Endodermal cell (in vitro differentiated cells): ENCODE results near the gene NUDT8. TPM values are rescaled to one million over a fixed set of nuclear protein-coding genes. Genes with fewer than 3 reads are reported as not detected.
"Not testable (repeated sequence)": the region's sequence is repeated elsewhere in the genome, so short reads cannot be mapped to it uniquely, and the experiment has no call there.

Source experiments
- DNase-seq: peaks from one replicate; pipeline ENCODE4 v3.0.0-alpha.2; 2017
- H3K27ac ChIP-seq: 2 replicates; pipeline ENCODE4 v1.5.1; 2013; ENCODE audit warnings: mild to moderate bottlenecking, low read depth, low read length, moderate library complexity
- H3K27me3 ChIP-seq: 2 replicates; pipeline ENCODE4 v1.6.1; 2013; ENCODE audit warnings: mild to moderate bottlenecking, low read length, moderate library complexity; ENCODE audit not compliant: insufficient read depth, control insufficient read depth, poor library complexity, severe bottlenecking
- H3K36me3 ChIP-seq: 2 replicates; pipeline ENCODE4 v1.7.0; 2013; ENCODE audit warnings: mild to moderate bottlenecking, low read length, moderate library complexity; ENCODE audit not compliant: control insufficient read depth, insufficient read depth
- H3K4me1 ChIP-seq: one replicate; pipeline ENCODE4 v1.7.0; 2013; ENCODE audit warnings: low read length; ENCODE audit not compliant: control insufficient read depth, insufficient read depth
- H3K4me3 ChIP-seq: 2 replicates; pipeline ENCODE4 v1.5.1; 2013; ENCODE audit warnings: mild to moderate bottlenecking, low read length, moderate library complexity
- H3K9ac ChIP-seq: 2 replicates; pipeline ENCODE4 v1.6.1; 2013; ENCODE audit warnings: mild to moderate bottlenecking, low read length, moderate library complexity; ENCODE audit not compliant: poor library complexity, severe bottlenecking; ENCODE audit errors: extremely low read depth
- H3K9me3 ChIP-seq: 2 replicates; pipeline ENCODE4 v1.6.1; 2013; ENCODE audit warnings: mild to moderate bottlenecking, low read length, moderate library complexity; ENCODE audit not compliant: control insufficient read depth
- H3K27ac Mint-ChIP-seq: 2 replicates; pipeline ENCODE4 v1.8.0; 2020; ENCODE audit warnings: mixed read lengths
- H3K27me3 Mint-ChIP-seq: 2 replicates; pipeline ENCODE4 v1.8.0; 2021; ENCODE audit warnings: mild to moderate bottlenecking, mixed read lengths; ENCODE audit not compliant: insufficient read depth
- H3K36me3 Mint-ChIP-seq: 2 replicates; pipeline ENCODE4 v1.8.0; 2020; ENCODE audit warnings: low read depth, mixed read lengths
- H3K4me1 Mint-ChIP-seq: 2 replicates; pipeline ENCODE4 v1.8.0; 2020; ENCODE audit warnings: mixed read lengths
- H3K4me3 Mint-ChIP-seq: 2 replicates; pipeline ENCODE4 v1.8.0; 2020; ENCODE audit warnings: mild to moderate bottlenecking, moderate library complexity, mixed read lengths
- H3K9me3 Mint-ChIP-seq: 2 replicates; pipeline ENCODE4 v1.8.0; 2020; ENCODE audit warnings: mild to moderate bottlenecking, mixed read lengths
- CTCF ChIP-seq: fragments of 200-600 bp; sonication (generic); conservative IDR thresholded peaks from 2 replicates; pipeline ENCODE4 v1.5.0; 2021; ENCODE audit warnings: antibody characterized with exemption, mild to moderate bottlenecking
- WGBS, 2 experiments: methylation state at CpG; one replicate each; pipeline versions ENCODE4 v1.1.5 to v1.1.7; 2013; ENCODE audit warnings: missing lambda C conversion rate in 2 of 2, mixed read lengths in 1 of 2; ENCODE audit not compliant: insufficient coverage in 1 of 2, insufficient read length in 1 of 2; 5-methylcytosine and 5-hydroxymethylcytosine counted together
- total RNA-seq, 2 donors: library from RNA; stranded (reverse); fragmentation: NEBNext Ultra II Directional in 1 of 2; extraction: Animal tissue kit (Norgen Biotek cat#: 25700) in 1 of 2; gene quantifications; 2 replicates in 1 of 2; 3 replicates in 1 of 2; pipeline ENCODE4 v1.2.1, GENCODE V29; 2021

The NUDT8 gene
- total RNA-seq, 2 donors from 2014 or later = 9.5 to 13.1 TPM

- peak overlapping the region; percentile 70 for H3K9ac ChIP-seq
- DNase-seq = peak; percentile 86
- H3K27me3 ChIP-seq, H3K27me3 Mint-ChIP-seq, H3K4me1 ChIP-seq, H3K36me3 Mint-ChIP-seq, H3K36me3 ChIP-seq, H3K9me3 ChIP-seq, H3K27ac ChIP-seq: not testable (repeated sequence)
- H3K27ac Mint-ChIP-seq = peak overlapping the region; percentile 92
- peaks cover 10% of the 10 kb centered on the region for H3K9me3 Mint-ChIP-seq
- 0 to 1% methylated on average over 4 to 13 of the region's 13 CpGs for WGBS, 2 experiments
- peak overlapping the region; percentile 95 for H3K4me3 ChIP-seq
- peak overlapping the region; percentile 83 for H3K4me3 Mint-ChIP-seq
- H3K4me1 Mint-ChIP-seq = peaks cover 40% of the 10 kb centered on the region
Measured at GRCh38 chr11:67620621-67621020, 9.1 kb downstream of the NUDT8 start.

- H3K27ac Mint-ChIP-seq = peak overlapping the region; percentile 92
- H3K4me3 Mint-ChIP-seq = peak overlapping the region; percentile 83
Measured at GRCh38 chr11:67619683-67620618, 9.8 kb downstream of the NUDT8 start.

GRCh38 chr11:67618901-67619659, 10.7 kb downstream of the NUDT8 start:
- H3K9ac ChIP-seq, H3K4me1 ChIP-seq, H3K27me3 ChIP-seq, H3K36me3 Mint-ChIP-seq, H3K9me3 ChIP-seq, H3K4me3 ChIP-seq, H3K36me3 ChIP-seq, H3K27me3 Mint-ChIP-seq, H3K27ac ChIP-seq: not testable (repeated sequence)
- DNase-seq = peak; percentile 81
- 92 to 96% methylated on average over 5 to 39 of the region's 40 CpGs for WGBS, 2 experiments
- Mint-ChIP-seq H3K9me3 (peaks cover 10% of the 10 kb centered on the region), H3K4me1 (peaks cover 43% of the 10 kb centered on the region), H3K27ac (peak overlapping the region; percentile 92), H3K4me3 (peak overlapping the region; percentile 83)

More at GRCh38 chr11:67619683-67620618, 9.8 kb downstream of the NUDT8 start:
- Mint-ChIP-seq H3K9me3 (peaks cover 10% of the 10 kb centered on the region), H3K4me1 (peaks cover 40% of the 10 kb centered on the region)
- not testable (repeated sequence) for H3K27ac ChIP-seq, H3K27me3 ChIP-seq, H3K9me3 ChIP-seq, H3K4me1 ChIP-seq, H3K36me3 ChIP-seq, H3K36me3 Mint-ChIP-seq, H3K27me3 Mint-ChIP-seq
- TF ChIP-seq CTCF = peak; percentile 26
- Histone ChIP-seq H3K4me3 (peak overlapping the region; percentile 95), H3K9ac (peak overlapping the region; percentile 70)
- peak; percentile 92 for DNase-seq
- WGBS, 2 experiments = 8 to 23% methylated on average over 11 to 33 of the region's 33 CpGs
